Posterior cingulate gyrus (tissue), 11 donors: ENCODE results near the gene BDH1.
A peak's percentile ranks its signal among the peaks of the same experiment; 100 is the strongest.
"Not testable (repeated sequence)": the region's sequence is repeated elsewhere in the genome, so short reads cannot be mapped to it uniquely, and the experiment has no call there.

Experiments
- DNase-seq, 10 donors: peaks; one replicate each; pipeline versions ENCODE4 v3.0.0 to v3.0.0-alpha.2; 2020 to 2021; ENCODE audit warnings: mixed read lengths in 3 of 10
- intact Hi-C: fragments of 100-400 bp; cut with DNase I; formaldehyde crosslinking; loops from one replicate; pipeline ENCODE4 v1.15.1; 2023

BDH1 gene

DNA sequence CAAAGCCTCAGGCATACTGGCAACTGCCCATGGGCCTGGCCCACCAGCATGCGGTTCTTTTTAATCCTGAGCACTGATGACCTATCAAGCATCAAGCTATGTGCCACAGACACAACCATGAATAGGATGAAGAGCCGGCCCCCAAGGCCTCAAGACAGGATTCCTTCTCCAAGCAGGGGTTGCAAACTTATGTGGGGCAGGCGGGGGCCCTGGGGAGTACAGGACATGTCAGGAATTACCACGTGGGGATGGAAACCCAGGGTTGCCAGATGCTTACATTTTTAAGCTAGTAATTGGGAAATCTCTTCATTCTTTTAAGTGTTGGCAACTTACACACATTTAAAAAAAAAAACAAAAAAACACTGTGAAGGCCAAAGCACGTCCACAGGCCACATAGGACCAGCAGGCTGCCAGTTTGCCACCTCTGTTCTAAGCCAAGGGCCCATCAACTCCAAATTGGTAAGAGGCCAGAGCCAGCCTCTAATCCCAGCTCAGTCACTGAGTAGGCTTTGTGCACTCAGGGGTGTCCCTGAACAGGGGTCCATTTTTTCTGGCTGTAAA lies 32.8 kb downstream of the BDH1 start:
- DNase-seq = peak in 1 of 10 donors; percentile 55
- intact Hi-C loops = no loop called here

GRCh38 chr3:197522183-197522715 lies 33.5 kb downstream of the BDH1 start:
- intact Hi-C loops = no loop called here
- peak in 1 of 10 donors; percentile 73 for DNase-seq

DNA sequence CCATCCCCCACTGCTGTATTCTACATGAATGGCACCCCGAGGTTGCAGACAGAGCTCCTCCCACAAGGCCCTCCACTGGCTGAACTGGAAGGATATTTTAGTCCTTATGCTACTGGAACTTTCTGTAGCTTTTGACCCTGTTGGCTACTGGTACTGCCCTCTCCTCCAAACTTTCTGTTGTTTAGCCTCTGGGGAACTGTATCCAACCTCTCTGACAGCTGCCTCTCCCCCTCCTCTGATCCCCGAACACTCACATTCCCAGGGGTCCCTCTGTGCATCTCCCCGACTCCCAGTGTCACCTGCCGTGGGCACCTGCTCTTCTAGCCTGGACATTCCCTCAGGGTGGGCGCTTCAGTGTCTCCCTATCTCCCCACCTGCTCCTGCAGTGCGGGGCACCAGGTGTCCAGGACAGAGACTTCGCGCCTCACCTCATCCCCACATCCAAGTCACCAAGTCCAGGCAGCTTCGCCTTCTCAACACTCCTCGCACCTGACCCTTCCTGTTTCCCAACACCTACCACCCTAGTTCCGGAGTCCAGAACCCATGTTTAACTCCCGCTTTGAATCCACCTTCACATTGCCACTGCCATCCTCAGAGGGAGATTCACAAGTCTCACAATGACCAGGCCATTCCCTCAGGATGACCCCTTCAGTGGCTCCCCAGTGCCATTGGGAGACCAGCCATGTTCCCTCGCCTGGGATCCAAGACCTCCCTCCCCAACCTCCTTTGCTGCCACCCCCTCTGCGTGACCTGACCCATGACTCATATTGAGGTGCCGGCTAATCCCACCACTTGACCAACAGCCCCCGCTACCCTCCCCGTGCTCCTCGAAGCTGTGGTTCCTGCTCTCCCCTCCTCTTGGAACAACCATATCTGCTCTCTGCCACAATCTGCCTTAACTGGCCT lies 34.2 kb downstream of the BDH1 start:
- intact Hi-C loops = no loop called here
- DNase-seq = peak in 1 of 10 donors; percentile 65

- intact Hi-C loops = no loop called here
- DNase-seq = peak in 9 of 10 donors; percentile 40 to 93 (median 47)
These were observed 35.2 kb downstream of the BDH1 start for GRCh38 chr3:197520311-197521276.

DNA sequence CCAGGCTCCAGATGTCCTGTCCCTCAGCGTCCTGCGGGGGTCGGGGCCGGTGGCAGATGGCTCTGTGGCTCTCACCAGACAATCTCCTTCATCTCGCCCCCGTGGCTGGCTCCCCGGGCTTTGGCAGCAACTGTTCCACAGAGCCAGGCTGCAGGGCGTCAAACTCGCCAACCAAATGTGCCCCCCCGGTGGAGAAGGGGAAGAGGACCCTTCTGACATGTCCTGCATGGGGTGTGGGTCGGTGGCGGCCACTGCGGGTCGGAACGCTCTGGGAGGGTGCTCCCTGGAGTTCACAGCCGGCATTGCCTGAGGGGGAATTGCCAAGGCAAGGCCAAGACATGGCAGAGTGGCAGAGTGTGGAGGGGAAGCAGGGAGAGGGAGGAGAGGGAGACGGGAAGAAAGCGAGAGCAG lies 36.0 kb downstream of the BDH1 start:
- peak in 2 of 10 donors; percentile 69 to 80 for DNase-seq
- intact Hi-C loops = no loop called here

DNA sequence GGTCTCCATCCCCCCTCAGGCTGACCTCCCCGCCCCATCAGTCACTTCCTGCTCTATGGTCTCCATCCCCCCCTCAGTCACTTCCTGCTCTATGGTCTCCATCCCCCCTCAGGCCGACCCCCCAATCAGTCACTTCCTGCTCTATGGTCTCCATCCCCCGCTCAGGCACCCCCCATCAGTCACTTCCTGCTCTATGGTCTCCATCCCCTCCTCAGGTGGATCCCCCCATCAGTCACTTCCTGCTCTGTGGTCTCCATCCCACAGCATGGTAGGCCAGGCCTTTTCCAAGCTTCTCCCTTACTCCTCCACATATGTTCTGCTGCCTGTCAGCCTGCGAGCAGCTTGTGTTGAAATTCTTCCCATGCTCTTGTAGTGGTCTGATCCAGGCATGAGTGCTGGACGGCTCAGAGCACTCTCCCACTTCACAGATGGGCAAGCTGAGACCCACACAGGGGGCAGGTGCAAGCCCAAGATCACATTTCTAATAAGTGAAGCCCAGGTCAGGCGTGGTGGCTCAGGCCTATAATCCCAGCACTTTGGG lies 36.8 kb downstream of the BDH1 start:
- intact Hi-C loops = no loop called here
- peak in 1 of 10 donors; percentile 56 for DNase-seq

DNA sequence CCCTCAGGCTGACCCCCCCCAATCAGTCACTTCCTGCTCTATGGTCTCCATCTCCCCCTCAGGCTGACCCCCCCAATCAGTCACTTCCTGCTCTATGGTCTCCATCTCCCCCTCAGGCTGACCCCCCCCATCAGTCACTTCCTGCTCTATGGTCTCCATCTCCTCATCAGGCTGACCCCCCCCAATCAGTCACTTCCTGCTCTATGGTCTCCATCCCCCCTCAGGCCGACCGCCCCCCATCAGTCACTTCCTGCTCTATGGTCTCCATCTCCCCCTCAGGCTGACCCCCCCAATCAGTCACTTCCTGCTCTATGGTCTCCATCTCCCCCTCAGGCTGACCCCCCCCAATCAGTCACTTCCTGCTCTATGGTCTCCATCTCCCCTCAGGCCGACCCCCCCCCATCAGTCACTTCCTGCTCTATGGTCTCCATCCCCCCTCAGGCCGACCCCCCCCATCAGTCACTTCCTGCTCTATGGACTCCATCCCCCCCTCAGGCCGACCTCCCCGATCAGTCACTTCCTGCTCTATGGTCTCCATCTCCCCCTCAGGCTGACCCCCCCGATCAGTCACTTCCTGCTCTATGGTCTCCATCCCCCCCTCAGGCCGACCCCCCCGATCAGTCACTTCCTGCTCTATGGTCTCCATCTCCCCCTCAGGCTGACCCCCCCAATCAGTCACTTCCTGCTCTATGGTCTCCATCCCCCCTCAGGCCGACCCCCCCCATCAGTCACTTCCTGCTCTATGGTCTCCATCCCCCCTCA lies 37.7 kb downstream of the BDH1 start:
- intact Hi-C loops = not testable (repeated sequence)
- DNase-seq = peak in 1 of 10 donors; percentile 3

GRCh38 chr3:197516890-197517606 lies 38.7 kb downstream of the BDH1 start:
- DNase-seq = peak in 1 of 10 donors; percentile 73
- intact Hi-C loops = not testable (repeated sequence)

- DNase-seq = peak in 1 of 10 donors; percentile 53
- intact Hi-C loops = no loop called here
These were observed 39.3 kb downstream of the BDH1 start for GRCh38 chr3:197516517-197516889.

DNA sequence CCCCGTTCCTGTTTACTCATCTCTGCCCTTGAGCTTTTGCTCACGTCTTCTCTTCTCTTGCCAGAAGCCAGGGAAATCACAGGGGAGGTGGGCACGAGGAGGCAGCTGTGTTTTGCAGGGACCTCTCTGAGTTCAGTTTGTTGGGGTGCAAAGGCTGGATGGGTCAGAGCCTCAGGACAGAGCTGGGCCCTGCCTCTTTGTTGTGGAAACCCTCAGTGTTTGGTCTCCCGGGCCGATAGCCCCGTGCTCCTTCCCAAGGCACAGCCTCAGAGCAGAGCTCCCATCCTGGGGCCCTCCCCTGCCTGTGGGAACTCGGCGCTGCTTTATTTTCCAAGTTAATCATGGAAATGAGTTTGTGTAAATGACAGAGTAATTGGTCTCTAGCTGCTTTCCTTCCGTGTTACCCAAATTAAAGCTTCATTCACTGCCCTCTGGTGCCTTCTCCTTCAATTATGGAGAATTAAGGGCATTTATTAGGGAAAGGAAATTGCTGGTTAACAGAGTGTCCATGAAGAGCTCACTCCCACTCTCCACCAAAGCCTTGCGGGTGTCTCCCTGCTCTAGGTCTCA lies 40.9 kb downstream of the BDH1 start:
- intact Hi-C loops = no loop called here
- DNase-seq = peak in 1 of 10 donors; percentile 75

GRCh38 chr3:197513953-197514785 lies 41.6 kb downstream of the BDH1 start:
- intact Hi-C loops = no loop called here
- peak in 1 of 10 donors; percentile 71 for DNase-seq

- DNase-seq = peak in 2 of 10 donors; percentile 43 to 46
- intact Hi-C loops = no loop called here
These were observed 42.8 kb downstream of the BDH1 start for GRCh38 chr3:197512691-197513571.

- DNase-seq = peak in 2 of 10 donors; percentile 60 to 66
- intact Hi-C loops = loop anchor here (2.0 kb wide), 1 partner anchor 287 kb away; no protein-coding TSS in a partner anchor
These were observed 43.7 kb downstream of the BDH1 start for GRCh38 chr3:197511853-197512635.

GRCh38 chr3:197511130-197511529 lies 44.6 kb downstream of the BDH1 start:
- DNase-seq = peak in 7 of 10 donors; percentile 40 to 93 (median 66)
- intact Hi-C loops = loop anchor here (2.0 kb wide), 1 partner anchor 286 kb away; no protein-coding TSS in a partner anchor

DNA sequence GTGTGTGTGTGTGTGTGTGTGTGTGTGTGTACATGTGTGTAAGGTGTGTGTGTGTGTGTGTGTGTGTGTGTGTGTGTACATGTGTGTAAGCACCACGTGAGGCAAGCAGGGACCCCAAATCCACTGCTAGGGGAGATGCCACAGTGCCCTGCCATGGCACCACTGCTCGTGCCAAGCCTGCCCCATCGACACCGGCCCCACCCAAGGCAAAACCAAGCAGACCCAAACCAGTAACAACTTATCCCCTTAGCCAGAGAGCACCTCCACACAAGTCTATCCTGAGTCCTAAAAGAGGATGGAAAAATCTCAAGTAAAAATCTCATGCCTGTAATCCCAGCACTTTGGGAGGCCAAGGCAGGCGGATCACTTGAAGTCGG lies 45.1 kb downstream of the BDH1 start:
- DNase-seq = peak in 2 of 10 donors; percentile 39 to 66
- intact Hi-C loops = loop anchor here (1.0 to 2.0 kb wide), 2 partner anchors 253 to 286 kb away; no protein-coding TSS in a partner anchor
